T-helper 17 cell (primary cell): ENCODE measurements around the gene TRUB2. TPM values are rescaled to one million over a fixed set of nuclear protein-coding genes. Genes with fewer than 3 reads are reported as not detected.

Experiments used
- ATAC-seq: fragments of 150-1000 bp; cut with Tn5 transposase; 2 replicates; pipeline ENCODE4 v1.10.0; 2021; ENCODE audit warnings: mild to moderate bottlenecking, moderate library complexity
- DNase-seq, 3 donors: peaks; one replicate each; pipeline versions ENCODE4 v3.0.0 to v3.0.0-alpha.2; 2020 to 2021
- H3K9me3 ChIP-seq: one replicate; pipeline ENCODE4 v1.7.0; 2013; ENCODE audit warnings: low read length, mild to moderate bottlenecking; ENCODE audit not compliant: control insufficient read depth, poor library complexity, severe bottlenecking
- H3K27ac Mint-ChIP-seq: one replicate; pipeline ENCODE4 v1.8.0; 2022; ENCODE audit warnings: mild to moderate bottlenecking, moderate library complexity, mixed read lengths
- H3K27me3 Mint-ChIP-seq: one replicate; pipeline ENCODE4 v1.8.0; 2022; ENCODE audit warnings: mixed read lengths
- H3K36me3 Mint-ChIP-seq: one replicate; pipeline ENCODE4 v1.8.0; 2022; ENCODE audit warnings: low read depth, mixed read lengths
- H3K4me1 Mint-ChIP-seq: one replicate; pipeline ENCODE4 v1.8.0; 2022; ENCODE audit warnings: mild to moderate bottlenecking, mixed read lengths
- H3K4me3 Mint-ChIP-seq: one replicate; pipeline ENCODE4 v1.8.0; 2022; ENCODE audit warnings: mild to moderate bottlenecking, moderate library complexity, mixed read lengths
- total RNA-seq, 4 donors: library from RNA in 2 of 4; stranded (reverse) in 2 of 4; gene quantifications; one replicate each; pipeline ENCODE4 v1.2.3 and lab custom pipeline; 2022 to 2026

Gene TRUB2
- total RNA-seq, 2 donors from 2014 or later, result 8.5 to 9.9 TPM

- H3K27me3 Mint-ChIP-seq, result no peaks in the 10 kb centered on the region
- H3K4me1 Mint-ChIP-seq, result no peaks in the 10 kb centered on the region
- H3K4me3 Mint-ChIP-seq, result no peak overlapping the region
- H3K9me3 ChIP-seq, result no peaks in the 10 kb centered on the region
- DNase-seq, result no peak
- no peaks in the 10 kb centered on the region for H3K36me3 Mint-ChIP-seq
- ATAC-seq, result no peak
- H3K27ac Mint-ChIP-seq, result no peak overlapping the region
Measured at GRCh38 chr9:128335914-128336313, 13.7 kb upstream of the TRUB2 start.

GRCh38 chr9:128335161-128335560, 12.9 kb upstream of the TRUB2 start:
- H3K9me3 ChIP-seq, result no peaks in the 10 kb centered on the region
- Mint-ChIP-seq H3K4me1 (no peaks in the 10 kb centered on the region), H3K36me3 (no peaks in the 10 kb centered on the region), H3K27ac (no peak overlapping the region), H3K27me3 (no peaks in the 10 kb centered on the region), H3K4me3 (no peak overlapping the region)
- ATAC-seq (no peak), DNase-seq (no peak)

GRCh38 chr9:128333451-128333869, 11.2 kb upstream of the TRUB2 start:
- Mint-ChIP-seq H3K4me3 (no peak overlapping the region), H3K27ac (no peak overlapping the region), H3K4me1 (no peaks in the 10 kb centered on the region), H3K27me3 (no peaks in the 10 kb centered on the region), H3K36me3 (no peaks in the 10 kb centered on the region)
- ATAC-seq (no peak), DNase-seq (no peak)
- no peaks in the 10 kb centered on the region for H3K9me3 ChIP-seq

- no peak for ATAC-seq
- Mint-ChIP-seq H3K4me3 (no peak overlapping the region), H3K27me3 (no peaks in the 10 kb centered on the region), H3K27ac (peak overlapping the region; percentile 24), H3K36me3 (peaks cover 2% of the 10 kb centered on the region), H3K4me1 (peaks cover 26% of the 10 kb centered on the region)
- H3K9me3 ChIP-seq, result no peaks in the 10 kb centered on the region
- DNase-seq, result no peak
Measured at GRCh38 chr9:128325629-128326028, 3.4 kb upstream of the TRUB2 start.

GRCh38 chr9:128324401-128324800, 2.2 kb upstream of the TRUB2 start:
- no peak for DNase-seq
- ATAC-seq, result no peak
- Mint-ChIP-seq H3K36me3 (peaks cover 2% of the 10 kb centered on the region), H3K27me3 (no peaks in the 10 kb centered on the region), H3K4me3 (peak overlapping the region; percentile 19), H3K4me1 (peaks cover 26% of the 10 kb centered on the region), H3K27ac (no peak overlapping the region)
- no peaks in the 10 kb centered on the region for H3K9me3 ChIP-seq

- no peaks in the 10 kb centered on the region for H3K9me3 ChIP-seq
- DNase-seq (no peak), ATAC-seq (no peak)
- H3K27ac Mint-ChIP-seq, result peak overlapping the region; percentile 95
- H3K4me3 Mint-ChIP-seq, result peak overlapping the region; percentile 94
- H3K36me3 Mint-ChIP-seq, result peaks cover 2% of the 10 kb centered on the region
- peaks cover 26% of the 10 kb centered on the region for H3K4me1 Mint-ChIP-seq
- no peaks in the 10 kb centered on the region for H3K27me3 Mint-ChIP-seq
Measured at GRCh38 chr9:128323791-128324190, 1.5 kb upstream of the TRUB2 start.

GRCh38 chr9:128323212-128323730, 1.0 kb upstream of the TRUB2 start:
- Mint-ChIP-seq H3K36me3 (peaks cover 2% of the 10 kb centered on the region), H3K27me3 (no peaks in the 10 kb centered on the region), H3K4me3 (peak overlapping the region; percentile 94), H3K4me1 (peaks cover 26% of the 10 kb centered on the region), H3K27ac (peak overlapping the region; percentile 95)
- no peaks in the 10 kb centered on the region for H3K9me3 ChIP-seq
- ATAC-seq, result no peak
- DNase-seq, result no peak

GRCh38 chr9:128321879-128322403, 306 bp downstream of the TRUB2 start:
- H3K4me1 Mint-ChIP-seq, result peaks cover 21% of the 10 kb centered on the region
- H3K4me3 Mint-ChIP-seq, result peak overlapping the region; percentile 94
- peak overlapping the region; percentile 95 for H3K27ac Mint-ChIP-seq
- DNase-seq, result no peak
- H3K9me3 ChIP-seq, result no peaks in the 10 kb centered on the region
- peaks cover 4% of the 10 kb centered on the region for H3K36me3 Mint-ChIP-seq
- ATAC-seq, result no peak
- no peaks in the 10 kb centered on the region for H3K27me3 Mint-ChIP-seq

- Mint-ChIP-seq H3K4me1 (peaks cover 21% of the 10 kb centered on the region), H3K4me3 (peak overlapping the region; percentile 94), H3K27ac (peak overlapping the region; percentile 95), H3K27me3 (no peaks in the 10 kb centered on the region), H3K36me3 (peaks cover 4% of the 10 kb centered on the region)
- ATAC-seq (no peak), DNase-seq (no peak)
- H3K9me3 ChIP-seq, result no peaks in the 10 kb centered on the region
Measured at GRCh38 chr9:128321343-128321742, 904 bp downstream of the TRUB2 start.

- no peaks in the 10 kb centered on the region for H3K27me3 Mint-ChIP-seq
- peaks cover 9% of the 10 kb centered on the region for H3K4me1 Mint-ChIP-seq
- H3K4me3 Mint-ChIP-seq, result no peak overlapping the region
- peak overlapping the region; percentile 27 for H3K27ac Mint-ChIP-seq
- DNase-seq, result no peak
- ATAC-seq, result no peak
- no peaks in the 10 kb centered on the region for H3K9me3 ChIP-seq
- H3K36me3 Mint-ChIP-seq, result peaks cover 4% of the 10 kb centered on the region
Measured at GRCh38 chr9:128317629-128318028, 4.6 kb downstream of the TRUB2 start.

GRCh38 chr9:128316421-128316820, 5.8 kb downstream of the TRUB2 start:
- ATAC-seq (no peak), DNase-seq (no peak)
- H3K36me3 Mint-ChIP-seq, result peaks cover 2% of the 10 kb centered on the region
- no peak overlapping the region for H3K27ac Mint-ChIP-seq
- no peaks in the 10 kb centered on the region for H3K27me3 Mint-ChIP-seq
- H3K9me3 ChIP-seq, result no peaks in the 10 kb centered on the region
- H3K4me1 Mint-ChIP-seq, result no peaks in the 10 kb centered on the region
- H3K4me3 Mint-ChIP-seq, result no peak overlapping the region

- ATAC-seq (no peak), DNase-seq (no peak)
- H3K4me1 Mint-ChIP-seq, result no peaks in the 10 kb centered on the region
- no peaks in the 10 kb centered on the region for H3K27me3 Mint-ChIP-seq
- peaks cover 4% of the 10 kb centered on the region for H3K36me3 Mint-ChIP-seq
- no peaks in the 10 kb centered on the region for H3K9me3 ChIP-seq
- no peak overlapping the region for H3K27ac Mint-ChIP-seq
- H3K4me3 Mint-ChIP-seq, result no peak overlapping the region
Measured at GRCh38 chr9:128314697-128315096, 7.5 kb downstream of the TRUB2 start.

GRCh38 chr9:128310461-128310860, 11.8 kb downstream of the TRUB2 start:
- Mint-ChIP-seq H3K27ac (no peak overlapping the region), H3K4me3 (no peak overlapping the region), H3K27me3 (no peaks in the 10 kb centered on the region), H3K36me3 (peaks cover 5% of the 10 kb centered on the region), H3K4me1 (no peaks in the 10 kb centered on the region)
- DNase-seq (no peak), ATAC-seq (no peak)
- H3K9me3 ChIP-seq, result no peaks in the 10 kb centered on the region

- ATAC-seq (no peak), DNase-seq (no peak)
- Mint-ChIP-seq H3K4me3 (no peak overlapping the region), H3K36me3 (peaks cover 5% of the 10 kb centered on the region), H3K27me3 (no peaks in the 10 kb centered on the region), H3K4me1 (peaks cover 3% of the 10 kb centered on the region), H3K27ac (no peak overlapping the region)
- no peaks in the 10 kb centered on the region for H3K9me3 ChIP-seq
Measured at GRCh38 chr9:128309551-128309950, 12.7 kb downstream of the TRUB2 start.
